HG03521 (cell line): ENCODE results near the gene CFAP65.

Source experiments
- ATAC-seq: cut with Tn5 transposase; IDR thresholded peaks from one replicate; pipeline ENCODE4 v1.9.1; 2021; ENCODE audit warnings: mild to moderate bottlenecking, moderate library complexity; ENCODE audit not compliant: unreplicated experiment

Gene CFAP65

DNA sequence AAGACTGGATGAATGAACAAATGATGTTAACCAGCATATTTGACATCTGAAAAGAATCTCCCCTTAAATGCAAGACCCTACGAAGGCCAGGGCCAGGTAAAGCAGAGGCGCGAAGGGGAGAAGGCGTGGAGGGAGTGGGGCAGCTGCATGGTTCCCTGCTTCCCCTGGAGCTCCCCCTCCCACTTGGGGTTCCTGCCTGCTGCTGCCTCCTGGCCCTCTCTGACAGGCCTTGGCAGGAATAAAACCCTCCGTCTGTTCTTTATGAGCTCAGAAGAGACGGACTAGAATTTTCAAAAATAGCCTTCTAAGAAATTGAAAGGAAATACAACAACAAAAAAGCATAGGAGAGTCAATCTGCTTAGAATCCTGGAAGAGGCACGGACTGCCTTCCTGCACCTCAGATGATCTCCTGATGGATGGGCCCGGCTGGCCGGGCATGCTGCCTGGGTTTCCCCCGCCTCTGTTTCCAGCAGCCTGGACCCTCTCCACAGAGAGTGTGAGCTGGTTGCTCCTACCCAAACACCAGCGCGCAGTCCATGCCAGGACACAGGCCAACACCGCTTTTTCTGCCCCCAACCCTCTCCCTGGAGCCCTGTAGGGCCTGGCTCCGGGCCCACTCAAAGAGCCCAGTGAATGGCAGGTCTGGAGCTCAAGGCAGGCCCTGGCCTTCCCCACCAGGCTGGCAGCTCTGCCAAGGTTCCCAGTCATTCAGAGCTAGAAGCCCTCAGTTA is 23.9 kb downstream of the CFAP65 start:
- ATAC-seq, result no peak

DNA sequence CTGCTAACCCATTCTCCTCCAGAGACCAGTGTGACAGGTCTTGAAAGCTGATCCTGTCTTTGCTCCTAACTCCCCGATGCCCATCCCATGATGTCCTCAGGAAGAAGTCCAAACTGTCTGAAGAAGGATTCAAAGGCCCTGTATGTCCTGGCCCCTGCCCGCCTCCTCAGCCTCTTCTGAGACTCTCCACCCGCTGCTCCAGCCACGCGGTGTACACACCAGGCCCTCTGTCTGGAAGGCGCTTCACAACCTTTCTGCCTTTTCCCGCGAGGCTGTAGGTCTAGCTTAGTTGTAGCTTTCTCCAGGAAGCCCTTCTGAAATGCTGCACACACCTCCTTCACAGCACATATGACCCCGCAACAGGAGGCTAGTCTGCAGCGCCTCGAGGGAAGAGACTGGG is 24.6 kb downstream of the CFAP65 start:
- no peak for ATAC-seq

DNA sequence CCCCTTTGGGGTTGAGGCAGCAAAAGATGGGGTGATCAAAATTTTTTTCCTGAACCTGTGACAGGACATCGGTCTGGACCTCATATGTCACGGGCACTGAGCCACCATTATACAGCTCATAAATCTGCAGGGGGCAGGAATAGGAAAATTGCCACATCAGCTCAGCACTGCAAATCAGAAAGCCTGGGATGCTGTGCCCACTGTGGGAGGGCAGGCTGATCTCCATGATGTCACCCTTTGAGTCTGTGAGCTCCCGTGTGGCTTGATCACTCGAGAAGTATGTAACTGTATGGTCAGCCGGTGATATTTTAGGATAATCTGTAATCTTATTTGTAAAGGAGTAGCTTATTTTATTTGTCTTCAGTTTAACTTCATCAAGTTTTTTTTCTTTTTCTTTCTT is 30.4 kb downstream of the CFAP65 start:
- no peak for ATAC-seq

DNA sequence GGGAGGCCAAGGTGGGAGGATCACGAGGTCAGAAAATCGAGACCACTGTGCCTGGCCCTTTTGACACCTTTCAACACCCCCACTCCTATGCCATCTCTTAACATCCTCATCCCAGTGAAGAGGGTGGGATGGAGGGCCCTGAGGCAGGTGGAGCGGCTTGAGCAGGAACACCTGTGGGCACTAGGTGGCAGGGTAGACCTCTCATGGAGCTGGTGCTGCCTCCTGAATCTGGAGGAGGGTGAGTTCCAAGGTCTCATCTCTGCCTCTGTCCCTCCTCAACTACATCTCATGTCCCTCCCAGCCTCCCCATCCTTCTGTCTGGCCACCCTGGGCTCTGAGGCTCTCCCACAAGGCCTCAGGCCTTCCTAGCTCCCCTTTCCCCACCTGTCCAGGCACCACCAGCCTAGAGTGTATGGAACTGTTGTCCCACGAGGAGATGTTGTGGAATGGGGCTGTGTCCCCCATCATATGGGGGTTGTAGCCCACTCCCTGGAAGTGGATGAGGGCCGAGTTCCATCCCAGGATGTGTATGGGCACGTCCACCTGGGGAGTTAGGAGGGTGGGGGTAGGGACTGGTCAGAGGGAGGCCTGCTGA is 31.1 kb downstream of the CFAP65 start:
- ATAC-seq, result no peak

DNA sequence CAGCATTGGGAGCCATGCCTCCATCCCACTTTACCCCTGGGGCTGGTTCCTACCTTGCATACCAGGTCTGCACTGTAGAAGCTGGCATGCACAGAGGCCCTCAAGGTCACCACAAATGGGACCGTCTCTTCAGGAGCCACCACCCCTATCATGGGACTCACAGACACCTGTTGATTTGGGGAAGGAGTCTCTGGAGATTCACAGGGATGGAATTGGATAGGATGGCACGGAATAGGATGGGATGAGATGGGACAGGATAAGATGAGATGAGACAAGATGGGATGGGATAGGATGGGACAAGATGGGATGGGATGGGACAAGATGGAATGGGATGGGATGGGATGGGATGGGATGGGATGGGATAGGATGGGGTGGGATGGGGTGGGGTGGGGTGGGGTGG is 32.0 kb downstream of the CFAP65 start:
- ATAC-seq, result no peak

DNA sequence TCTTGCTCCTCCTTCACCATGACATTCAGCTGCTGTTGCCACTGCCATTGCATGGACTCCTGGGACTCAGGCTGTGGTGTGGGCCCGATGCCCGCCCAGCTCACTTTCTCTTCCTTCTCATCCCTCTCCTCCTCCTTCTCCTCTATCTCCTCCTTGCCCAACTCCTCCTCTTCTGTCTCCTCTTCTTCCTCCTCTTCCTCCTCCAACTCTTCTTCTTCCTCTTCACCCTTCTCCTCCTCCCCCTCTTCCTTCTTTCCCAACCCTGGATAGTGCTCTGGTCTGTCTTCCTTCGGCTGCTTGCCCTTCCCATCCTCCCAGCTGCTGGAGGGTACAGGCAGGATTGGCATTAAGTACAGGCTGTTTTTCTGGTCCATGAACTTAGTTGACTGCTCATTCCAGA is 37.3 kb downstream of the CFAP65 start:
- no peak for ATAC-seq

DNA sequence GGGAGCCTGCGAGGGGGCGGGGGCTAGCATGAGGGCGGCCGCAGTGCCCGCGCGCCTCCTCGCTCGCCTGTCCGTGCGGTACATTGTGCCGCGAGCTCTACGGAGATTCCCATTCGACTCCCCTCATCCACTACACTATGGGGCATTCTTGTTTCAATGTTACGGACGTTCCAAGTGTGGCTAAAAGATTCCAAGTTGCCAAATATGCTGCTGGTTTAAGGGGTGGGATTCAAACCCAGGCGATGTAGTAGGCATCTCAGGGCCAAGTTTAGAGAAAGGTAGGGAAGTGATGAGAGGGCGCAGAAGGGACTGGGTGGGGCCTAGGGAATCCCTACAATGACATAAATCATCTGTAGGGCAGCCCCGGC is 38.1 kb downstream of the CFAP65 start:
- no peak for ATAC-seq

DNA sequence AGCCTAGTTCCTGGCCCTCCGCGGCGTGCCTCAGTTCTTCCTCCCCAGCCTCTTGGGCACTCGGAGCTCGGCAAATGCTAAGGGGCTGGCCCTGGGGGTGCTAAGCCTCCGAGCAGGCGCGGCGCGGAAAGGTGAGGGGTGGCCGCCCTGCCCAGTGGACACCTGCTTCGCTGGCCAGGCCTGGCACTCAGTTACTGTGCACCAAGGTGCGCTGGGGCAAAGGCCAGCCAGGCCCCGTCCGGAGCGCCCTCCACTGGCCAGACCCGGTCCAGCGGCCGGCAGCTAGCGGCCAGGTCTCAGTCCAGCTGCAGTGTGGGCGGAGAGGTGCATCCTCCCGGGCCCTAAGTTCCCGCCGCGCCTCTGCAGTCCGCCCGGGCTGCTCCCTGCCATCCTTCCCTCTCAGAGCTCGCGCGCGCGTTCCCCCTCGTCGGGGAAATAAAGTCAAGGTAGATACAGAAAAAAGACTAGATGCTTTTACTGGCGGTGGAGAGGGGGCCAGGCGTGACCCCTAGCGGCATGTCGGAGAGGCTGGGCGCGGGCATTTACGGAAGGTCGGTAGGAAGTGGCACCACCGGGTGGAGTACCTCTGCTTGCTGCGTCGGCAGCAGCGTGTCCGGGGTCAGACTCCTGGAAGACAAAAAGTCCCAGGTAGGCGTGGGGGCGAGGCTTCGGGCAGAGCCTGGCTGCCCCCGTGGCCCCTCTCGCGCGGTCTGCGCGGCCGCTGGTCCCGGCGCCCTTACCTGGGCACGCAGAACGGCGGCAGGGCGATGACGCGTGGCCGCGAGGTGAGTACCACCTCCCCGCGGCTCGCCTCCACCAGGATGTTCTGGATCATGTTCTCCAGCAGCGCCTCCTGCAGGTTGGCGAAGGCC is 38.7 kb downstream of the CFAP65 start:
- no peak for ATAC-seq

DNA sequence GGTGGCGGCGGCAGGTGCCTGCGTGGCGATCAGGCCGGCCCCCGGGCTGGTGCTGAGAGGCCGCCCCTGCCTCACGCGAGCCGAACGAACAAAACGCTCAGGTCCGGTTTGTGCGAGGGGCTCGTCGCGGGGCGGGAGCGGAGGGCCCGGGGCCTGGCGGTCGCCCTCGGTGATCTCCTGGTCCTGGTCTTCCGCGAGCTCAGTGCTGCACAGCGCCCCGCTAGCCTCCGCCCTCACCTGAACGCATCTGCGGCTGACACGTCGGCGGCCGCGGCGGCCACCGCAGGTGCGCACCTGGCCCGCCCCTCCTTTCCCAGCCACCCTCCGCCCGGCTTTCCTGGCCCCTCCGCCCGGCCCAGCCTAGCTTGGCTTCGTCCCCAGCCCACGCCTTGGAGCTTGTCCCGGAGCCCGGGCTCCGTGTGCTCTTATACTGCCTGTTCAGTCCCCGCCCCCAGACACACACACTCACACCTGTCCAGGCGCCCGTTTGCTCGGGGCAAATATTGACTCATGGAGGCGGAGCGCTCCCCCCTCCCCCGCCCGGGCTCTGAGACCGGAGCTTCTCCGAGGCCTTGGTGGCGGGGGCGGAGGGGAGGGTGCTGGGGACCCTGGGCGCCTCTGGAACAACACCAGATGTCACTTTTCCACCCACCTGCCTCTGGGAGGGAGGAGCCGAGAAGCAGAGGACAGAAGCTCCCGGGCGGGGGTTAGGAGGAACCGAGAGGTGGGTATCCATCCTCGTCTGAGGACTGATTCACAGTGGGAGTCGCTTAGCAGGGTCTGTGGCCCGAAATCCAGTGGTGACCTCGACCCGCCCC is 39.5 kb downstream of the CFAP65 start:
- no peak for ATAC-seq

DNA sequence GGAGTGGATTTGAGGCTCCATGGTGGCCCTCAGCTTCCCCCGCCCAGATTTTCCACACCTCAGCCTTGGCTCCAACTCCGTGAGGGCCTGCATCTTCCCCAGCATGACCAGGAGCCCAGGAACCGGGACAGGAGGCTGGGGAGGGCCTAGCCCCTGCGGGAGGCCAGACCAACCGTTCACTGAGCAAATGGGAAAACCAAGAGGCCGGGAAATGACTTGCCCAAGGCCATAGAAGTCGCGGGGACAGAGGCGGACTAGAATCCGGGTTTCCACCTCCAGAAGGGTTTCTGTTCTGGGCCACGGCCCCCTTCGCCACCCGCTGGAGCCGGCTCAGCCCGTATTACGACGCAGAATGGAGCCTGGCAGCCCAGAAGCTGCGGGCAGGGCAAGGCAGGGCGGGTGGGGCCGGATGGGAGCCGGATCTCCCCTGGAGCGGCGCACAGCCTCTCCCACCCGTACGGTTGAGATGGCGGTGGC is 40.2 kb downstream of the CFAP65 start:
- ATAC-seq, result no peak

DNA sequence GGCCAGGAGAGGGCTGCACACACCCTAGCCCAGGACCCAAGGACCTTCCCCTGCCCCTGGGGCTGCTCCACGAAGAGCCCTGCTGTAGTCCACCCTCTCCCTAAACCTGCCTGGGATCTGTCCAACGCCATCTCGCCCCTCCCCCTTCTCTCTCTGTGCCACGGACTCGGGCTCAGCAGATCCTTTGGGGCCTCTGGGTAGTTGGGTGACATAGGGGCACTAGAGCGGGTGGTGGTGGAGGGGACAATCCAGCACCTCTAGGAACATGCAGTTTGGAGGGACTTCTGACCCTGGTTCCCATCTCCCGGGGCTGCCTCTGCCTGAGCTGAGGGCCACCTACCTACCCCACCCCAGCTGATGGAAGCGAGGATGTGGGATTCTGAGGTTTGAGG is 40.8 kb downstream of the CFAP65 start:
- no peak for ATAC-seq

DNA sequence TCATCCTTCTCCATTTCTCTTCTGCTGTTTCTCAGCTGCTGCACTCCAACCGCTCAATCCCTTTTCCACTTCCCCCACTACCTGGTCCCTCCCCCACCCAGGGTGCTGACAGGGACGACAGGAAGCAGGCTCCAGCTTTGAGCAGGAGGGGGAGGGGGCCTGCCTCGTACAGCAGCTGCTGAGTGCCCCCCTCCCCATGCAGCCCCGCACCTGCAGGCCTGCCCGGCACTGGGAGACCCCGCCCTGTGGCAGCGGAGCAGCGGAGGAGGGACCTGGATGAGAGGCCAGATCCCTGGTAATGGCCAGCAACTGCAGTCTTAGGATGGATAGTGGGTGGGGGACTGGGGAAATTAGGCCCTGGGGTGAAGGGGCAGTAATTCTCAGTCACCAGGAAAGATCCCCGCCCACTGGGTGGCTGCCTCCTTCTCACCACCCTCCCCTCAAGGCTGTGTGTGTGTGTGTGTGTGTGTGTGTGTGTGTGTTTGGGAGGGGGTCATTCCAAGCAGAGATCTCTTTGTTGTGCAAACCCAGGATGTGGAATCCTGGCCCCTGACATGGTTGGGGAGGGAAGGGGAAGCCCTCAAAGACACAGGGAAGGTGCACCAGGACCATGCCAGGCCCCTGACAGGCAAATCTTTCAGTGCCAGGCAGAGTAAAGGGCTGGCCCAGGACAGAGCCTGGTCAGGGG is 41.3 kb downstream of the CFAP65 start:
- no peak for ATAC-seq

DNA sequence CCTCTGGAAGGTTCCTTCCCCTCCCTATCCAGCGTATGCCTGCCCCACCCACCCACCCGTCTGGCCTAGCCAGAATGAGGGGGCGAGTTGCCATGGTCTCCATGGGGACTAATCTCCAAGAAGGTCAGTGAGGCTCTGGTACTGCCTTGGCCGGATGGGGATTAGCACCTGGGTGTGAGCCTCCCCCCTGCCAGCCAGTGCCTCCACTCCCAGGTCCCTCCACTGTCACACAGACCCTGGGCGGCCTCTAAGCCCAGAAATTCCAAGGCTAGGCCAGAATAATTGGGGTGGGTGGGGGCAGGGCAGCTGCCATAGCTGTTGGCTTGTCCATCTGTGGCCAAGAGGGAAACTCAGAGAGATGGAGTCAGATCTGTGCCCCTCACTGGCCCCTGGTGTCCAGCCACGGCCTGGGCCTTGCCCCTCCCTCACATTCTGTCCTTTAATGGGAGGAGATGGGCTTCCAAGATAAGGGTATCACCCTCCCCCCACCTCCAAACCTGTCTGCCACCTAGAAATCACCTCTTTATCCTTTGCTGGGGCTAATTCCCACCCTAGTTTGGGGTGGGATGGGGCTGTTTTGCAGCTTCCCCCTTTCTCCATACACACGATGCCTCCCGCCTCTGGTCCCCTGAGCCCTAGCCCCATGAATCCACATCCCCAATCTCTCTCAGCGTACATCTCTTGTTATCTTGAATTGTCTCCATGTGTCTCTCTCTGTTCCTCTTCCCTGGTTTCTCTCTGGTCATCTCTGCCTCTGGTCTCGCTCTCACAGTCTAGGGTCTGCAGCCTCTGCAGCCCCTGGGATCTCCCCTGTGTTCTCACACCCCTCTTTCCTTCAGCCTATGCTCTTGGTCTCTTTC is 42.1 kb downstream of the CFAP65 start:
- no peak for ATAC-seq

DNA sequence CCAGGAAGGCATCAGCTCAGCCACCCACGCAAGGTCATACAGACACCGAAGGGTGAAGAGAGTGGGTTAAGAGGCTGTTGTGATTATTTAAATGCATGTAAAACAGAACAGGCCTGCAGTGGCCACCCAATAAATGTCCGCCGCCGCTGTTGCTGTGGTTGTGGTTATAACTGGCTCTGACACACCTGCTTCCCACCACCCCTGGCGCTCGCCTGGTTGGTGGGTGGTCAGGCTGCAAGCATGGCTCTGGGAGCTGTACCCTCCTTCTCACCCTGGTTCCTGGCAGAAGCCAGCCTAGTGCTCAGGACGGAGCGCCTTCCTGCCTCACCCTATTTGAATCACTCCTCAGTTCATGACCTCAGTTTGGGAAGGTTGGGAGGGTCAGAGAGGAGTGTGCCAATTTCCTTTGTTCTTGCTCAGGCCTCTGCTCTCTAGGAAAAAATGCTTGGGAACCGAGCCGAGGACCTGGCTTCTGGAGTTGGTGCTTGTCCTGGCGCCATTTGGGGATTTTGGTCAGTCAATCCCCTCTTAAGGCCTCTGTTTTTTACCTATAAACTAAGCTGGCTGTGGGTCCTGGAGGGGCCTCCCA is 42.8 kb downstream of the CFAP65 start:
- ATAC-seq, result no peak

DNA sequence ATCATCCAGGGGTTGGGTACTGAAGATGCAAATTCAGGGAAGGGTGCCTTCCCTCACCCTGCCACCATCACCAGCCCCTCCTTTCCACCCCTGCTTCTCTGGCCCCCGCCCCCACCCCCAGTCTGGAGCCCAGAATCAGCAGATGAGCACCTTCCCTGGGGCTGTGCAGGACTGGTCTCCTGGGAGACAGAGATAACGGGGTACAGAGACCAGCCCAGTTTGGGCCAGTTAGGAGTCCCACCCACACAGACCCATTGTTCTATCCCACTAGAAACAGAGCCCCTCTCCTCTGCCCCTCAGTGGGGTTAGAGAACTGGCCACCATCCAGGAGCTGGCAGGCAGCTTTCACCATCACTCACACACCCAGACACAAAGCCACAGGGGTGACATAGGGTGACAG is 43.6 kb downstream of the CFAP65 start:
- no peak for ATAC-seq

DNA sequence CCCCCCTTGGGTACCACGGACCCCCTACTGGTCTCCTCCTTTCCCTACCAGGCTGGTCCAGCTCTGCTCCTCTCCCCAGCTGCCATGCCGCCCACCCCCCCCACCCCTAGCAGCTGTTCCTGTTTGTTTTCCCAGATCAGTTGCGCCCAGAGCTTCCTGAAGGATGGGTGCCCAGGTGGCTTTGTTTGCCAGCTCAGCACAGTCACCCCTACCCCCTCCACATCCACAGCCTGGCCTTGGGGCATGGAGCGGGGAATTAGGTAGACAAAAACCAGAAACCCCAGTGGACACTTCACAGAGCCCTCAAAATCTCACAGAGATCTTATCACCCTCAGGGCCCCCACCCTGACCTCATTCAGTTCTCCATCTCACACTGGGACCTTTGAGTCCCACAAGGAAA is 44.4 kb downstream of the CFAP65 start:
- no peak for ATAC-seq

DNA sequence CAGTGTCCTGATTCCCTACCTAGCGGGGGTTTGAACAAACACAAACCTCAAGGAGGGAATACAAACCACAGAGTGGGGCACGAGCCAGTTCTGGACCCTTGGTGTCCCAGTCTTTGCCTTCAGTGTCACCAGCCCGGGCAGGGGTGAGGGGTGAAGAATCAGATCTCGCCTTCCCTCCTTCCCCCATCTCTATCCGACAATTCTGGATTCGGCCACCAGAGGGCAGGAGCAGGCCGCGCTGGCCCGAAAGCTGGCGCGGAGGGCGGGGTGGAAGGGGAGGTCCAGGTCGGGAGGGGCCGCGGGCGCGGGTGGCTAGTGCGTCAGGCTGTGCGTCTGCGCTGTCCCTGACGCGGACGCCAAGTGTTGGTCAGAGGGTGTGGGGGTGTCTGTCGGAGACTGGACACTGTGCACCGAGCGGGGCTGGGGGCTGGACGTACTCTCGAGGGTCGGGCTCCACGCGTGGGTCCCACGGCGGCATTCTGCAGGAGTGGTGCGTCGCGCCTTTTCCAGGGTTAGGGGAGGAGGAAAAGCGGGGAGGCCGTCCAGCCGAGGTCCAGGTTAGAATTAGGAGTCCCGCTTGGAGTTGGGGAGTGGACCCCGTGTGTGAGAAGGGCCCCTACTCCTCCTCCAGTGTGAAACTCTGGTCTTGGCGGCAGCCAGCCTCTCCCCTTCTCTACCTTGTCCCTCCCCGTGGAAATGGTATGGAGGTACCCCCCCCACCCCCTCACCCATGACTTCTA is 45.2 kb downstream of the CFAP65 start:
- ATAC-seq, result no peak

DNA sequence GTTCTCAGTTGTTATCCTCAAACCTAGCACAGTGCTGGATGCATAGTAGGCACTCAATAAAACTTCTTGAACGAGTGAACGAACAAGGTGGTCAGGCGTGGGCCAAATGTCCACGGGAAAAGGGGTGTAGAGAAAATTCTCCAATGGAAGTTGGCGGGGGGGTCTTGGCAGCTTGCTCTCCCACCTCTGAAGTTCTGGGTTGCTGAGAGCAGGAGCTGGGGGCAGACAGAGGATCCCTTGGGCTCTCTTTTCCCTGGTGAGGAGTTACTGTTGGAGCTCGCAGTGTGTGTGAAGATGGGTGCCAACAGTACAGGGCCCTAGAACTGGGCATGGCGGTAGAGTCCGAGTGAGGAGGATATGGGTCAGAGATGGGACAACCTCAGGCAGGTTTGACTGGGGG is 45.8 kb downstream of the CFAP65 start:
- ATAC-seq, result no peak
